HepG2 (cell line): ENCODE data around the gene ADAR. TPM values are rescaled to one million over a fixed set of nuclear protein-coding genes. Genes with fewer than 3 reads are reported as not detected.

Experiments used
- BCL6 ChIP-seq: IDR thresholded peaks from 2 replicates; pipeline ENCODE4 v1.6.1; 2016; ENCODE audit warnings: missing genetic modification reagents, missing compliant biosample characterization
- EP300 ChIP-seq, 3 experiments: sonication (generic) in 1 of 3; formaldehyde crosslinking in 1 of 3; IDR thresholded peaks; 2 replicates each; pipeline versions ENCODE4 v1.5.1 to v1.6.1; 2011 to 2020; ENCODE audit warnings: low read depth in 2 of 3, low read length in 2 of 3, borderline replicate concordance in 1 of 3, improper control_type of control experiment in 1 of 3, mild to moderate bottlenecking in 1 of 3, missing genetic modification reagents in 1 of 3, moderate library complexity in 1 of 3
- IRF2 ChIP-seq: IDR thresholded peaks from 2 replicates; pipeline ENCODE4 v1.6.1; 2018; ENCODE audit warnings: missing genetic modification reagents, missing compliant biosample characterization
- MAF1 ChIP-seq: sonication (generic); formaldehyde crosslinking; IDR thresholded peaks from 2 replicates; pipeline ENCODE4 v1.5.0; 2020; ENCODE audit warnings: missing genetic modification reagents, borderline replicate concordance
- MBNL3 ChIP-seq: fragments of 250-450 bp; sonication (Bioruptor Pico); conservative IDR thresholded peaks from 2 replicates; pipeline ENCODE4 v1.8.0; 2022; ENCODE audit warnings: mild to moderate bottlenecking, inconsistent platforms
- NFYC ChIP-seq: IDR thresholded peaks from 2 replicates; pipeline ENCODE4 v1.6.1; 2016; ENCODE audit warnings: missing genetic modification reagents, missing compliant biosample characterization
- PRMT3 ChIP-seq: sonication (generic); formaldehyde crosslinking; IDR thresholded peaks from 2 replicates; pipeline ENCODE4 v1.8.1; 2022; ENCODE audit warnings: low read depth, mild to moderate bottlenecking, moderate library complexity, missing genetic modification reagents, borderline replicate concordance
- SALL1 ChIP-seq: sonication (generic); formaldehyde crosslinking; IDR thresholded peaks from 2 replicates; pipeline ENCODE4 v1.8.0; 2022; ENCODE audit warnings: mild to moderate bottlenecking, missing genetic modification reagents
- SMAD9 ChIP-seq: sonication (generic); formaldehyde crosslinking; IDR thresholded peaks from 2 replicates; pipeline ENCODE4 v1.5.1; 2020; ENCODE audit warnings: mild to moderate bottlenecking, missing genetic modification reagents
- TMF1 ChIP-seq: sonication (generic); formaldehyde crosslinking; IDR thresholded peaks from 2 replicates; pipeline ENCODE4 v1.8.1; 2022; ENCODE audit warnings: low read depth, missing genetic modification reagents
- ZNF136 ChIP-seq: sonication (generic); formaldehyde crosslinking; IDR thresholded peaks from 2 replicates; pipeline ENCODE4 v1.8.1; 2022; ENCODE audit warnings: low read depth, mild to moderate bottlenecking, moderate library complexity, missing genetic modification reagents
- ZNF160 ChIP-seq: sonication (generic); formaldehyde crosslinking; IDR thresholded peaks from 2 replicates; pipeline ENCODE4 v1.8.0; 2022; ENCODE audit warnings: mild to moderate bottlenecking, inconsistent platforms, missing genetic modification reagents
- ZNF460 ChIP-seq: sonication (generic); formaldehyde crosslinking; IDR thresholded peaks from 2 replicates; pipeline ENCODE4 v1.5.1; 2020; ENCODE audit warnings: missing genetic modification reagents, mild to moderate bottlenecking, borderline replicate concordance
- ZNF605 ChIP-seq: sonication (generic); formaldehyde crosslinking; IDR thresholded peaks from 2 replicates; pipeline ENCODE4 v1.8.0; 2022; ENCODE audit warnings: mild to moderate bottlenecking, missing genetic modification reagents
- ZNF841 ChIP-seq: sonication (generic); formaldehyde crosslinking; IDR thresholded peaks from 2 replicates; pipeline ENCODE4 v1.8.1; 2023; ENCODE audit warnings: missing genetic modification reagents, borderline replicate concordance
- polyA plus RNA-seq, 8 experiments: library from polyadenylated mRNA; depleted of rRNA in 3 of 8; stranded (reverse) in 7 of 8; unstranded in 1 of 8; fragments of >200 nt; fragmentation: Illumina TruSeq in 4 of 8; extraction: Trizol in 4 of 8; gene quantifications; 2 replicates each; pipeline versions ENCODE4 v1.2.1 to v1.2.3, GENCODE V29; 2011 to 2016; ENCODE audit warnings: low read depth in 4 of 8, missing spikeins in 1 of 8, mixed read lengths in 1 of 8; ENCODE audit not compliant: insufficient read depth in 1 of 8
- total RNA-seq, 5 experiments: library from RNA; depleted of rRNA; stranded (reverse); fragments of >200 nt; fragmentation: Illumina TruSeq; extraction: Trizol; gene quantifications; 2 replicates each; pipeline ENCODE4 v1.2.3, GENCODE V29; 2016; ENCODE audit warnings: low read depth in 1 of 5
- TF ChIP-seq, protein P1 (sequence below), 2 experiments: sonication (generic) in 1 of 2; formaldehyde crosslinking in 1 of 2; IDR thresholded peaks; 2 replicates each; pipeline versions ENCODE4 v1.5.1 to v1.6.1; 2011 to 2020; ENCODE audit warnings: borderline replicate concordance in 1 of 2, low read depth in 1 of 2, low read length in 1 of 2, mild to moderate bottlenecking in 1 of 2, missing genetic modification reagents in 1 of 2, moderate library complexity in 1 of 2
- TF ChIP-seq, protein P2 (sequence below): sonication (generic); formaldehyde crosslinking; IDR thresholded peaks from 2 replicates; pipeline ENCODE4 v1.4.0; 2020; ENCODE audit warnings: mild to moderate bottlenecking, missing genetic modification reagents
- TF ChIP-seq, protein P3 (sequence below): sonication (generic); formaldehyde crosslinking; IDR thresholded peaks from 2 replicates; pipeline ENCODE4 v1.8.0; 2022; ENCODE audit warnings: missing genetic modification reagents, mild to moderate bottlenecking, inconsistent platforms, borderline replicate concordance
- TF ChIP-seq, protein P4 (sequence below): sonication (generic); formaldehyde crosslinking; IDR thresholded peaks from 2 replicates; pipeline ENCODE4 v1.8.1; 2022; ENCODE audit warnings: low read depth, mild to moderate bottlenecking, missing genetic modification reagents

Gene ADAR
- total and polyA plus RNA-seq, 2 of the 13 experiments (the other 11 are each of a cell fraction or from before 2014, with no cell fraction given) = 70.8 to 86.2 TPM

DNA sequence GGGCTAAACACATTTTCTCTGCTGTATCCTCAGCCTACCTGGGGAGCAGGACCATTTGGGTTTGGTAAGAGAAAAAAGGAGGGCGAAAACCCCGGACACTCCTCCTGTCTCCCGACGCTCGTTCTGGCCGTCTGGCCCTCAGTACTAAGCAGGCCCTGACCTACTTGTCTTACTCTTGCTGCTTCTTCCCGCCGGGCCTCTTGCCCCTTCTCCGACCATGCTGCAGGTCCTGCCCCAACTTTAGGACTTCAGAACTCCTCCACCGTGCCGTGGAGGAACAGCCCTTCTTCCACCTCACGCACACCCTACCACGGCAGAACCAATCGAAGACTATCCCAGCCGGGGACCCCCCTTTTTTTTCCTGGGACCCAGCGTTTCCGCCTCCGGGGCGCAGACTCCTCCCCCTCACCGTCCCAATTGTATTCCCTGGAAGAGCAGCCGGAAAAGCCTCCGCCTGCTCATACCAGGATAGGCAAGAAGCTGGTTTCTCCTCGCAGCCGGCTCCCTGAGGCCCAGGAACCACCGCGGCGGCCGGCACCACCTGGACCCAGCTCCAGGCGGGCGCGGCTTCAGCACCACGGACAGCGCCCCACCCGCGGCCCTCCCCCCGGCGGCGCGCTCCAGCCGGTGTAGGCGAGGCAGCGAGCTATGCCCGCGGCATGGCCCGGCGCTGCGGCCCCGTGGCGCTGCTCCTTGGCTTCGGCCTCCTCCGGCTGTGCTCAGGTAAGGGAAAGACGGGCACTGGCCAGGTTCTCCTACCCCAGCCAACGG lies 40.4 kb downstream of the ADAR start, which contains the start of gene CHRNB2 (continued):
- TF ChIP-seq, protein P1, sequence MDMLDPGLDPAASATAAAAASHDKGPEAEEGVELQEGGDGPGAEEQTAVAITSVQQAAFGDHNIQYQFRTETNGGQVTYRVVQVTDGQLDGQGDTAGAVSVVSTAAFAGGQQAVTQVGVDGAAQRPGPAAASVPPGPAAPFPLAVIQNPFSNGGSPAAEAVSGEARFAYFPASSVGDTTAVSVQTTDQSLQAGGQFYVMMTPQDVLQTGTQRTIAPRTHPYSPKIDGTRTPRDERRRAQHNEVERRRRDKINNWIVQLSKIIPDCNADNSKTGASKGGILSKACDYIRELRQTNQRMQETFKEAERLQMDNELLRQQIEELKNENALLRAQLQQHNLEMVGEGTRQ (IDR thresholded peaks at IDR 0.05; ENCODE audit: low read depth, low read length) = no peak
- TF ChIP-seq, protein P1 (CRISPR knock-in tag; IDR thresholded peaks at IDR 0.05; ENCODE audit: borderline replicate concordance) = no peak
- TF ChIP-seq, protein P2, sequence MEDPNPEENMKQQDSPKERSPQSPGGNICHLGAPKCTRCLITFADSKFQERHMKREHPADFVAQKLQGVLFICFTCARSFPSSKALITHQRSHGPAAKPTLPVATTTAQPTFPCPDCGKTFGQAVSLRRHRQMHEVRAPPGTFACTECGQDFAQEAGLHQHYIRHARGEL (CRISPR knock-in tag) = no peak
- TF ChIP-seq, protein P3, sequence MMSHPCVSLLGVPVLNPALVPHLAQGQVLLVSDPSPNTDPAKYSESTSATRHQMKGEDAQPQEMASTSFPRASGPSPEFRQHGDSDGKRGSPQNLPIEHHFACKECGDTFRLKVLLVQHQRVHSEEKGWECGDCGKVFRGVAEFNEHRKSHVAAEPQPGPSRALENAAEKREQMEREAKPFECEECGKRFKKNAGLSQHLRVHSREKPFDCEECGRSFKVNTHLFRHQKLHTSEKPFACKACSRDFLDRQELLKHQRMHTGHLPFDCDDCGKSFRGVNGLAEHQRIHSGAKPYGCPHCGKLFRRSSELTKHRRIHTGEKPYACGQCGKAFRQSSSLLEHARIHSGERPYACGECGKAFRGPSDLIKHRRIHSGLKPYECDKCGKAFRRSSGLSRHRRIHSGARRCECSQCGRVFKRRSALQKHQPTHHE (CRISPR knock-in tag) = no peak
- TF ChIP-seq ZNF160 (CRISPR knock-in tag) (peak; percentile 93; the same call in 1 of the 2 replicates), EP300 (IDR thresholded peaks at IDR 0.05; ENCODE audit: low read depth in 2 of 2, low read length in 2 of 2) (no peak), EP300 (CRISPR knock-in tag; IDR thresholded peaks at IDR 0.05; ENCODE audit: borderline replicate concordance) (no peak), ZNF841 (CRISPR knock-in tag) (0 out of 2 replicates have a peak, but pooled peaks have one; percentile 40), SMAD9 (CRISPR knock-in tag) (0 out of 2 replicates have a peak, but pooled peaks have one; percentile 52), ZNF605 (CRISPR knock-in tag) (peak; percentile 85; the same call in 1 of the 2 replicates), MBNL3 (no peak), BCL6 (CRISPR knock-in tag) (peak; percentile 47; the same call in 1 of the 2 replicates), TMF1 (CRISPR knock-in tag) (peak; percentile 98), ZNF460 (CRISPR knock-in tag) (no peak), NFYC (CRISPR knock-in tag) (peak; percentile 25; the same call in 1 of the 2 replicates), MAF1 (CRISPR knock-in tag) (peak; percentile 74; the same call in 1 of the 2 replicates), ZNF136 (0 out of 2 replicates have a peak, but pooled peaks have one; percentile 51), PRMT3 (CRISPR knock-in tag) (peak; percentile 95), IRF2 (CRISPR knock-in tag) (peak; percentile 87; the same call in 1 of the 2 replicates), SALL1 (CRISPR knock-in tag) (peak; percentile 99)
- TF ChIP-seq, protein P4, sequence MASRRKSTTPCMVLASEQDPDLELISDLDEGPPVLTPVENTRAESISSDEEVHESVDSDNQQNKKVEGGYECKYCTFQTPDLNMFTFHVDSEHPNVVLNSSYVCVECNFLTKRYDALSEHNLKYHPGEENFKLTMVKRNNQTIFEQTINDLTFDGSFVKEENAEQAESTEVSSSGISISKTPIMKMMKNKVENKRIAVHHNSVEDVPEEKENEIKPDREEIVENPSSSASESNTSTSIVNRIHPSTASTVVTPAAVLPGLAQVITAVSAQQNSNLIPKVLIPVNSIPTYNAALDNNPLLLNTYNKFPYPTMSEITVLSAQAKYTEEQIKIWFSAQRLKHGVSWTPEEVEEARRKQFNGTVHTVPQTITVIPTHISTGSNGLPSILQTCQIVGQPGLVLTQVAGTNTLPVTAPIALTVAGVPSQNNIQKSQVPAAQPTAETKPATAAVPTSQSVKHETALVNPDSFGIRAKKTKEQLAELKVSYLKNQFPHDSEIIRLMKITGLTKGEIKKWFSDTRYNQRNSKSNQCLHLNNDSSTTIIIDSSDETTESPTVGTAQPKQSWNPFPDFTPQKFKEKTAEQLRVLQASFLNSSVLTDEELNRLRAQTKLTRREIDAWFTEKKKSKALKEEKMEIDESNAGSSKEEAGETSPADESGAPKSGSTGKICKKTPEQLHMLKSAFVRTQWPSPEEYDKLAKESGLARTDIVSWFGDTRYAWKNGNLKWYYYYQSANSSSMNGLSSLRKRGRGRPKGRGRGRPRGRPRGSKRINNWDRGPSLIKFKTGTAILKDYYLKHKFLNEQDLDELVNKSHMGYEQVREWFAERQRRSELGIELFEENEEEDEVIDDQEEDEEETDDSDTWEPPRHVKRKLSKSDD (CRISPR knock-in tag) = peak; percentile 93
